GM12801 (cell line): ENCODE measurements around the gene SAFB2.

Experiments used
- CTCF ChIP-seq: IDR thresholded peaks from one replicate; pipeline ENCODE4 v1.5.1; 2011; ENCODE audit warnings: control low read depth; ENCODE audit not compliant: insufficient read length; ENCODE audit errors: extremely low read depth

SAFB2 gene

DNA sequence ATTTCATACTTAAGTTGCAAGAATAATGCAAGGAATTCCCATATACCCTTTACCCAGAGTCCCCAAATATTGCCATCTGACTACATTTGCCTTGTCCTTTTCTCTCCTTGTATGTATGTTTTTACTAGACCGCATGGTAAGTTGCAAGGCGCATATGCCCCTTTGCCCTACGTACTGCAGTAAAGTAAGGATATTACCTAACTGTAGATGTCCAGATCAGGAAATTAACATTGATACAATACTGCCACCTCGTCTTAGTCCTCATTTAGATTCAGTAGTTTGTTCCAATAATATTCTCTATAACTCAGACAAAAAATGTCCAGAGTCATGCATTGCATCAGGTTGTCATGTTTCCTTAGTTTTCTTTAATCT lies 9.7 kb upstream of the SAFB2 start:
- no peak for TF ChIP-seq CTCF

DNA sequence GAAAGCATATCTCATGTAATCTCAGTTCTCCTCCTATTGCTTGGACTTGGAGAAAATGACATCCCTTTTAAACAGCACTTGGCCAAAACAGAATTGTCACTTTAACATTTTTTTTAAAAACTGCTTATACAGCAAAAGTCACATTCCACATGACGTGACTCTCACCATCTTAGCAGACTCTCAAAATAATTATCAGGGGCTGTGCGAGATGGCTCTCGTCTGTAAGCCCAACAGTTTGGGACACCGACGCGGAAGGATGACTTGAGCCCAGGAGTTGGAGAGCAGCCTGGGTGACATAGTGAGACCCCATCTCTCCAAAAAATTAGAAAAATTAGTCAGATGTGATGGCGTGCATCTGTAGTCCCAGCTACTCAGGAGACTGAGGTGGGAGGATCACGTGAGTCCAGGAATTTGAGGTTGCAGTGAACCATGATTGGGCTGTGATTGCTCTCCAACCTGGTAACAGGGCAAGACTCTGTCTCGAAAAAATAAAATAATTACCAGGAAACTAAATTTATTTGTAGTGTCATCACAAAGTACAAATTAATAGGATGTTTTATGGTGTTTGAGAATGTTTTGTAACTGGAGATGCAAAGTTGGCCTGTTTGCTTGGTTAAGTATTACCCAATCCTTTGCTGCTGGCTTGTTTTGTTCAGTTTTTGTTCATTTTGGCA lies 9.1 kb upstream of the SAFB2 start:
- no peak for TF ChIP-seq CTCF

DNA sequence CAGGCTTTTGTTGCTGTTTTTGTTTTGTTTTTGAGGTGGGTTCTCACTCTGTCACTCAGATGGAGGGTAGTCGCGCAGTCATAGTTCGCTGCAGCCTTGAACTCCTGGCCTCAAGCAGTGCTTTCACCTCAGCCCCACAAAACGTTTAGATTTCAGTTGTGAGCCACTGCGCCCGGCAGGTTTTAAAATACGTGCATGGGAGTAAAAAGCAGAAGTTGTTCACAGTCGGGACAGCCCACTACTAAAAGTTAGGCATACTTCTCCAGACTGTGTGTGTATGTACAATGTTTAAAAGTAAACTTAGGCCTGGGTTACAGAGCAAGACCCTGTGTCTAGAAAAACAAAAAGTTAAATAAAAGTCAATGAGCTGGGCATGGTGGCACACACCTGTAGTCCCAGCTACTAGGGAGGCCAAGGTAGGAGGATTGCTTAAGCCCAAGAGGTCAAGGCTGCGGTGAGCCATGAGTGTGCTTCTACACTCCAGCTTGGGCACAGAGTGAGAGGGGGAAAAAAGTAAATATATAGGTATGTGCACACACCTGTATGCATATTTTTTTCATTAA lies 6.4 kb upstream of the SAFB2 start:
- TF ChIP-seq CTCF = no peak

DNA sequence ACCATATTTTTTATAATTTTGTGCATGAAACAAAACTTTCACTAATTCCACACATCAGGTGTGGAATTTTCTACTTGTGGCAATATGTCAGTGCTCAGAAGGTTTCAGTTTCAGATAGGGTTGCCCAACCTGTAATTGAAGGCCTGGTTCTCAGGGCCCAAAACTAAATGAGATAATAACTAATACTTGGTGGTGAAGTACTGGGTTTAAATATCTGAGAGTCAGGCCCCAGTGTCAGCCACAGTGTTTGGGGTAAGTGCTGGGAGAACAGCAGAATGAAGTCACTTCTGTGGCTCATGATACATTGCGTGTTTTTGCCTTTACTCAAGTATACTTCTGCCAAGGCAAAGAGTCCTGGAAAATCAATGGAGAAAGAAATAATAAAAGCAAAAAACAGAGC lies 5.9 kb upstream of the SAFB2 start:
- TF ChIP-seq CTCF = no peak

GRCh38 chr19:5627395-5627904 lies 4.9 kb upstream of the SAFB2 start:
- TF ChIP-seq CTCF = no peak

DNA sequence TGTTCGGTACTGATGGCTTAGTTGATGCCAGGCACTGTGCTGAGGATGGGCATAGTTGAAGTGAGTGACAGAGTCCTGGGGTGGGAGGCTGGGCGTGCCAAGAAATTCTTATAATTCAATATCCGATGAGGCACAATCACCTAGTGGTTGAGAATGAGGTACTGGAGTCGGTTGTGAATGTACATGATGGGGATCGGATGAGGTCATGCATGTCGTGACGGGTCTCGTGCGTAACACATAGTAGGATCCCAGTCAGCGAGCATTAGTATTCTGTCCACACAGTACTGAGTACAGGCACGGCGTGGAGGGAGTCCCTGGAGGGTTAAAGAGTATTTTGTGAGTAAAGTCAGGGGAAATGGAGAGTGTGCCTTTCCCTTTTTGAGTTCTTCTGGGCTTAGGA lies 3.1 kb upstream of the SAFB2 start:
- no peak for TF ChIP-seq CTCF

- TF ChIP-seq CTCF = no peak
Observed at GRCh38 chr19:5624741-5625278, 2.2 kb upstream of the SAFB2 start.
